Left ventricle myocardium inferior (tissue), 1 donor: ENCODE results near the gene HERPUD1. TPM values are rescaled to one million over a fixed set of nuclear protein-coding genes. Genes with fewer than 3 reads are reported as not detected.

ENCODE experiments used
- DNase-seq: peaks from one replicate; pipeline ENCODE4 v3.0.0-alpha.2; 2020
- H3K27ac ChIP-seq: fragments of 200-600 bp; replicated peaks from 2 replicates; pipeline ENCODE4 v1.8.0; 2021
- H3K27me3 ChIP-seq: fragments of 200-600 bp; 2 replicates; pipeline ENCODE4 v1.8.0; 2021; ENCODE audit warnings: low read depth
- H3K36me3 ChIP-seq: fragments of 200-600 bp; 2 replicates; pipeline ENCODE4 v1.8.0; 2021
- H3K4me1 ChIP-seq: fragments of 200-600 bp; 2 replicates; pipeline ENCODE4 v1.8.0; 2021
- H3K4me3 ChIP-seq: fragments of 200-600 bp; 2 replicates; pipeline ENCODE4 v1.8.0; 2021; ENCODE audit warnings: mild to moderate bottlenecking, moderate library complexity
- H3K9me3 ChIP-seq: fragments of 200-600 bp; replicated peaks from 2 replicates; pipeline ENCODE4 v1.8.0; 2021
- intact Hi-C: fragments of 100-400 bp; cut with micrococcal nuclease; formaldehyde crosslinking; loops from one replicate; pipeline ENCODE4 v1.11.0; 2022
- total RNA-seq: library from RNA; stranded (reverse); fragmentation: NEBNext Ultra II Directional; extraction: Animal tissue kit (Norgen Biotek cat#: 25700); gene quantifications from one replicate; pipeline ENCODE4 v1.2.1, GENCODE V29; 2021
- TF ChIP-seq, protein P1 (sequence below): fragments of 200-600 bp; IDR thresholded peaks from 2 replicates; pipeline ENCODE4 v1.8.0; 2021; ENCODE audit warnings: antibody characterized with exemption, mild to moderate bottlenecking, borderline replicate concordance
- donor health status: DM: no; HTN: yes; CAD: no; lungs with severe emphysema.

Gene HERPUD1
- total RNA-seq, 1 donor from 2014 or later = 119 TPM

DNA sequence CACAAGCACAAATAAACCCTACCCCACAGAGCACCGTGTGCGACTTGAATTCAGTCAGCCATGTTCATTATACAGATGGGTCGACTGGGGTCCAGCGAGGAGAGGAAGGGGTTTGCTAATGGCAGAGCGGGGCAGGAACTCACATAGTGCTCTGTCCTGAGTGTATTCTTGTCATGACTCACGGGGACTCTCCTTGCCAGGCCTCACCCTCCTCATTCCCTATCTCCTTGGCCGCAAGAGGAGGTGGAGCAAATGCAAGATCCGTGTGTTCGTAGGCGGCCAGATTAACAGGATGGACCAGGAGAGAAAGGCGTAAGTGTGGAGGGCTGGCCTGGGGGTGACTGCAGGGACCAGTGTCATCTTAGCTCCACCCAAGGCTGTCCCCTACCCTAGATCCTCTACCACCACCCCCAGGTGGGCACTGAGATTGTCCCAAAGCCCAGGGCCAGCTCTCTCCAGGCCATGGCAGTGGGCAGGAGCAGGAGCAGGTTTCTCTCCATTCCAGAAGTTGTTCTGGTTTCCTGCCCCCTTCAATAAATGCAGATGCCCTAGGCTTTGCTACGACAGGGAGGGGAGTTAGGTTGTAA is 37.5 kb upstream of the HERPUD1 start:
- H3K27ac ChIP-seq = no peak overlapping the region
- no peaks in the 10 kb centered on the region for H3K27me3 ChIP-seq
- intact Hi-C loops = no loop called here
- TF ChIP-seq, protein P1, sequence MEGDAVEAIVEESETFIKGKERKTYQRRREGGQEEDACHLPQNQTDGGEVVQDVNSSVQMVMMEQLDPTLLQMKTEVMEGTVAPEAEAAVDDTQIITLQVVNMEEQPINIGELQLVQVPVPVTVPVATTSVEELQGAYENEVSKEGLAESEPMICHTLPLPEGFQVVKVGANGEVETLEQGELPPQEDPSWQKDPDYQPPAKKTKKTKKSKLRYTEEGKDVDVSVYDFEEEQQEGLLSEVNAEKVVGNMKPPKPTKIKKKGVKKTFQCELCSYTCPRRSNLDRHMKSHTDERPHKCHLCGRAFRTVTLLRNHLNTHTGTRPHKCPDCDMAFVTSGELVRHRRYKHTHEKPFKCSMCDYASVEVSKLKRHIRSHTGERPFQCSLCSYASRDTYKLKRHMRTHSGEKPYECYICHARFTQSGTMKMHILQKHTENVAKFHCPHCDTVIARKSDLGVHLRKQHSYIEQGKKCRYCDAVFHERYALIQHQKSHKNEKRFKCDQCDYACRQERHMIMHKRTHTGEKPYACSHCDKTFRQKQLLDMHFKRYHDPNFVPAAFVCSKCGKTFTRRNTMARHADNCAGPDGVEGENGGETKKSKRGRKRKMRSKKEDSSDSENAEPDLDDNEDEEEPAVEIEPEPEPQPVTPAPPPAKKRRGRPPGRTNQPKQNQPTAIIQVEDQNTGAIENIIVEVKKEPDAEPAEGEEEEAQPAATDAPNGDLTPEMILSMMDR = no peak
- H3K9me3 ChIP-seq = no peaks in the 10 kb centered on the region
- H3K4me3 ChIP-seq = no peak overlapping the region
- H3K36me3 ChIP-seq = no peaks in the 10 kb centered on the region
- H3K4me1 ChIP-seq = no peaks in the 10 kb centered on the region
- no peak for DNase-seq

DNA sequence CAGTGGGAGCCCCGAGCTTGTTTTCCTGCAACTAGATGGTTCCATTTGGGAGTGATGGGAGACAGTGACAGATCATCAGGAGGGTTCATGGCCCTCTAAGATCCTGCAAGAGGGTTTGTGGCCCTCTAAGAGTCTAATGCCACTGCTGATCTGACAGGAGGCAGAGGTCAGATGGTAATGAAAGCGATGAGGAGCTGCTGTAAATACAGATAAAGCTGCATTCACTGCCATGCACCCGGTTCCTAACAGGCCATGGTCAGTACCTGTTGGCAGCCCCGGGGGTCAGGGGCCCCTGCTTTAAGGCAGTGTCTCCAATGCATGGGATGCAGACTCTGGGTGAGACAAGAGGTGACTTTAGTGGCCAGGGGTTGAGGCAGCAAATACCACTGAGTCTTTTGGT is 36.1 kb upstream of the HERPUD1 start:
- TF ChIP-seq, protein P1 = no peak
- H3K27me3 ChIP-seq = no peaks in the 10 kb centered on the region
- no peaks in the 10 kb centered on the region for H3K9me3 ChIP-seq
- no peaks in the 10 kb centered on the region for H3K36me3 ChIP-seq
- DNase-seq = no peak
- no peak overlapping the region for H3K27ac ChIP-seq
- H3K4me1 ChIP-seq = no peaks in the 10 kb centered on the region
- intact Hi-C loops = no loop called here
- H3K4me3 ChIP-seq = no peak overlapping the region

DNA sequence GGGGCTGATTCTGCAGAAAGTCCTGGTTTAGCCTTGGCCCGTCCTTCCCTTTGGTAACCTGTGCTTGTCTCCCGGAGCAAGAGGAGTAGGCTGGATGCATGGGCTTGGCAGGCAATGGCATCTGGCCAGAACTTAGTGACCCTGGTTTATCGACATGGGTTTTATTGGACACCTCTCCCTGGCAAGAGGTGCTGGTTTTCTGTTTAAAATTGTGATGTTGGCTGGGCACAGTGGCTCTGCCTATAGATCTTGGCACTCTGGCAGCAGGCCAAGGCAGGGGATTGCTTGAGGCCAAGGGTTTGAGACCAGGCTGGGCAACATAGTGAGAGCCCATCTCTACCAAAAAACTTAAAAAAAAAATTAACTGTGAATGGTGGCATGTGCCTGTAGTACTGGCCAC is 35.7 kb upstream of the HERPUD1 start:
- TF ChIP-seq, protein P1 = no peak
- Histone ChIP-seq H3K27me3 (no peaks in the 10 kb centered on the region), H3K27ac (no peak overlapping the region), H3K36me3 (no peaks in the 10 kb centered on the region), H3K9me3 (no peaks in the 10 kb centered on the region), H3K4me3 (no peak overlapping the region), H3K4me1 (no peaks in the 10 kb centered on the region)
- no peak for DNase-seq
- intact Hi-C loops = no loop called here

DNA sequence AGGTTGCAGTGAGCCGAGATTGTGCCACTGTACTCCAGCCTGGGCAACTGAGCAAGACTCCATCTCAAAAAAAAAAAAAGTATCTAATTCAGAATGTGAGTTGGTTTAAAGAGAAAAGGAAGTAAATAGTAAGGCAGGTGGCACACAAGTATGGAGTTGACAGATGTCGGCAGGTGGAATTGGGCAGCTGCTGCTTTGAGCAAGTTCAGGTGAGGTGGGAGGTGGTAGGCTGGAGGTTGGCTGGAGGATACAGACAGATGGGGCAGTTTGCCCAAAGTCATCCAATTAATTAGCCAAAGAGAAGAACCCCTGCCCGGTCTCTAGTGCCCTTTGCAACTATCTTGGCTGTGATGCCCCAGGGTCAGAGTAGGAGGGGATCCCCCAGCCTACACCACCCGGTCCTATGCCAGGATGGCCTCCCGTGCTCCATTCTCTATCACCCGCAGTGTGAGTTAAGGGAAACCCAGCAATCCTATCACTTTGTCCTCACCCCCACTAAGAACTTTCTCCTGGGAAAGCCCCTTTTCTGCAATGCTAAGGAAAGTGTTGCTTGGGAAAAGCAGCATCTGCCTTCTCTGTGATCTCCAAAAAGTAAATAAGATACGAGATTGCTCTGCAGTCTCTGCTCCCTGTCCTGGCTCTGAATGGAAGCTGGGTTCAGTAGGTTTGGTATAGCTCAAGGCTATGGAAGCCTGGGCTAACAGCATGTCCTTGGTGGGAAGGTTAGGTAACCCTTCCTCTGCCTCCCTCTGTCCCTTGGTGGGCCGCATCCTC is 34.7 kb upstream of the HERPUD1 start:
- H3K4me3 ChIP-seq = no peak overlapping the region
- H3K27ac ChIP-seq = no peak overlapping the region
- no peaks in the 10 kb centered on the region for H3K36me3 ChIP-seq
- DNase-seq = no peak
- H3K4me1 ChIP-seq = no peaks in the 10 kb centered on the region
- intact Hi-C loops = no loop called here
- H3K9me3 ChIP-seq = no peaks in the 10 kb centered on the region
- TF ChIP-seq, protein P1 = no peak
- H3K27me3 ChIP-seq = peaks cover 3% of the 10 kb centered on the region

DNA sequence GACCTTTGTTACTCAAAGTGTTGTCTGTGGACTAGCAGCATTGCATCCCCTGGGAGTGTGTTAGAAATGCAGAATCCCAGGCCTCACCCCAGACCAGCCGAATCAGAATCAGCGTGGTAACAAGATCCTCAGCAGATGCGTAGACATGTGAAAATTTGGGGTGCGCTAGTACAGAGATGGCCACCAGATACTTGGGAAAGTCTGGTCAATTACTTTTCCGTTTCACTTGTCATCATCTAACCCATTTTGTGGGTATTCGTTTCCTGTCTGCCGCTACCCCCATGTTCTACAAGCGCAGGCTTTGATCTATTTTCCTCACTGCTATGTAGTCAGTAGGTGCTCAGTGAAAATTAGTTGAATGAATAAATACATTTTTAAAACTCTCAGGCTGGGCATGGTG is 33.1 kb upstream of the HERPUD1 start:
- intact Hi-C loops = no loop called here
- no peaks in the 10 kb centered on the region for H3K9me3 ChIP-seq
- peaks cover 7% of the 10 kb centered on the region for H3K27me3 ChIP-seq
- no peak overlapping the region for H3K27ac ChIP-seq
- no peaks in the 10 kb centered on the region for H3K4me1 ChIP-seq
- H3K36me3 ChIP-seq = no peaks in the 10 kb centered on the region
- H3K4me3 ChIP-seq = no peak overlapping the region
- DNase-seq = no peak
- TF ChIP-seq, protein P1 = no peak
